NCI-H1105 (cell line): ENCODE data around the gene TRAF3.

Source experiments
- DNase-seq: peaks from one replicate; lab custom pipeline; 2025; lab: John Stamatoyannopoulos, UW

The TRAF3 gene

GRCh38 chr14:102908766-102909455 lies 131.7 kb downstream of the TRAF3 start:
- no peak for DNase-seq

GRCh38 chr14:102909462-102909861 lies 132.2 kb downstream of the TRAF3 start:
- DNase-seq = no peak

GRCh38 chr14:102909911-102910310 lies 132.7 kb downstream of the TRAF3 start:
- no peak for DNase-seq

- no peak for DNase-seq
Measured at GRCh38 chr14:102910442-102910841, 133.2 kb downstream of the TRAF3 start.

GRCh38 chr14:102911541-102911951 lies 134.3 kb downstream of the TRAF3 start:
- no peak for DNase-seq

- DNase-seq = no peak
Measured at GRCh38 chr14:102911991-102912761, 134.9 kb downstream of the TRAF3 start.

DNA sequence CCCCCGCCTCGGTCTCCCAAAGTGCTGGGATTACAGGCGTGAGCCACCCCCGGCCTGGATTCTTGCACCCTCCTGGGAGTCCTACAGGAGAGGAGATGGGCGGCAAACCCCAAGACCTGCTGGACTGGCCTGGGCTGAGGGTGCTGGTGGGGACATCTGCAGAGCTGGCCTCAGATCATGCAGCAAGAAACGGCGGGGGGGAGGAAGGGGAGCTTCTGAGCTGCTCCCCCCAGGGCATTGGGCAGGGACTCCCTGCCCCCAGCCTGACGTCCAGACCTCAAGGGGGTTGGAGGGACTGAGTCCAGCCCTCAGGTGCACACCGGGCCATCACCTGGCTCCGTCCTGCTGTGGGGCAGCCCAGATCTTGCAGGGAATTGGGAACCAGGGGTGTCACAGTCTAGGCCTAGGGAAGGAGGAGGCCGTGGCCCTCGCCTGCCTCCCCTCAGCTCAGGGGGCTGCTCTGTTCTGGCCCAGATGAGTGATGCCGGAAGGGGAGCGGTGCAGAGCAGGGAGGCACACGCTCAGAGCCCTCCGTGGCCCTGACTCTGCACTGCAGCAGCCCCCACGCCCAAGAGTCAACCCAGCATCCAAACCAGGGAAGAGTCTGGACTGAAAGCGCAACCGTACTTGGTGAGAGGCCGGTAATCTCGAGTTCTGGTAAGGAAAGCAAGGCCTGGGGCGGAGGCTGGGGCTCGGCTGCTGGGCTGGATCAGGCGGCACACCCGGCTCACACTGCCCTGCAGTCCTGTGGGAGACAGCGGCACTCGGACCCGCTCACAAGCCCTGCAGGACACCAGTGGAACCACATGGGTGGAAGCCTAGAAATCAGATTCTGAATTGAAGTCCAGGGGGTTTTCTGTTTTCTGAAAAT lies 136.3 kb downstream of the TRAF3 start:
- no peak for DNase-seq

DNA sequence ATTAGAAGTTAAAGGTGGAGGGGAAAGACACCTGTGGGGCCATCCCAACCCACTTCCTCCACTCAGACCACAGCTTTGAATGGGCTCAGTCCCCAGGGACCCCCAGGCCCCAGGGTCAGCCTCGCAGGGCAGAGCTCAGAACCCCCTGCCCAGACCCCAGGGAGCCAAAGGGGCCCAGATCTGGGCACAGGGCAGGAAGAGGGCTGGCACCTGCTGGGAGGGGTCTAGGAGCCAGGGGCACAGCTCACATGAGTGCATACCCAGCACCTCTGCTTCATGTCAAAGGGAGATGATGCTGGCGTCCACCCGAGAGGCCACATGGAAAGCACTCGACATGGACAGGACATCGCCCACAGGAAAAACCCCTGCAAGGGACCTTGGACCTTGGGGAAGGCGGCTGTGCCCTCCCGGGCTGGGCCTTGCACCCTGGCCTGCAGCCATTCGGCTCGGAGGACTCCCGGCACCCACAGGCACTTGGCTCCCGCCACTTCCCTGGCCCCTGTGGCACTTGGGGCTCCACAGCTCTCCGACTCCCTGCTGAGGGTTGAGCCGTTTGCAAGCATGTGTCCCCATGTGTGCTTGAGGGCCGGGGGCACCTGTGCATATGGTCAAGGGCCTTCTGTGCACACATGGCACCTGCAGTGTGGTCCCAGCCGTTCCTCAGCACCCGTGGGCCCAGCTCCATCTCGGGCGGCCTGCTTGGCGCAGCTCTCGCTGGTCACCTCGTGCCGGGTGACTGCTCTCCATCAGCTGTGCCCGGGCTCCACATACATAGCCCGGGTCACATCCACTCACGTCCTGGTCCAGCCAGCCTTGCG lies 137.4 kb downstream of the TRAF3 start:
- no peak for DNase-seq

GRCh38 chr14:102915292-102916110 lies 138.3 kb downstream of the TRAF3 start:
- no peak for DNase-seq

DNA sequence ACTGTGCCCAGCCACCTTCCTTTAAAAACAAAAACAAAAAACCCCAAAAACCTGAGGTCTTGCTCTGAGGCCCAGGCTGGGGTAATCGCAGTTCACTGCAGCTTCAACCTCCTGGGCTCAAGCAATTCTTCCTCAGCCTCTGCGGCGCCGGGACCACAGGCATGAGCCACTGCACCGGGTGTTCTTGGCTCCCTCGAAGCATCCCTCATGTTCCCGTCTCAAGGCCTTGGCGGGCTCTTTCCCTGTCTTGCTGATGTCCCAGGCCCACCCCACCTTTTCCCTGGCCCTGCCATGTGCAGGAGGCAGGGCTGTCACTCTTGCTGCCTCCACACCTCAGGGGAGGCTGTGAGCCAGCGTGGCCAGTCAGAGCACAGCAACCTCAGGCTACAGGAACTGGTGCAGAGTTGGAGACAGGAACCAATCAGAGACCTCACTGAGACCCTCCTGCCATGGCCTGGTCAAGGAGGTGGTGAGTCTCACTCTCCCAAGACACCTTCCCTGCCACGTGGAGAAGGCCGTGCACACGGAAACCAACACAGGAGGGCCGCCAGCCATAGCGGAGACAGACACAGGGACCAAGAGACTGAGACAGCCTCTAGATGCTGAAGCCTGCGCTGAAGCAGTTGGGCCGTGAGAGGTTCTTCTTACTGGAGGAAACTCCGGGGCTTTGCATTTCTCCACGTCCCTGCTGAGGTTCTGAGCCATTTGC lies 139.3 kb downstream of the TRAF3 start:
- DNase-seq = no peak

- DNase-seq = no peak
Measured at GRCh38 chr14:102917056-102917385, 139.8 kb downstream of the TRAF3 start.

DNA sequence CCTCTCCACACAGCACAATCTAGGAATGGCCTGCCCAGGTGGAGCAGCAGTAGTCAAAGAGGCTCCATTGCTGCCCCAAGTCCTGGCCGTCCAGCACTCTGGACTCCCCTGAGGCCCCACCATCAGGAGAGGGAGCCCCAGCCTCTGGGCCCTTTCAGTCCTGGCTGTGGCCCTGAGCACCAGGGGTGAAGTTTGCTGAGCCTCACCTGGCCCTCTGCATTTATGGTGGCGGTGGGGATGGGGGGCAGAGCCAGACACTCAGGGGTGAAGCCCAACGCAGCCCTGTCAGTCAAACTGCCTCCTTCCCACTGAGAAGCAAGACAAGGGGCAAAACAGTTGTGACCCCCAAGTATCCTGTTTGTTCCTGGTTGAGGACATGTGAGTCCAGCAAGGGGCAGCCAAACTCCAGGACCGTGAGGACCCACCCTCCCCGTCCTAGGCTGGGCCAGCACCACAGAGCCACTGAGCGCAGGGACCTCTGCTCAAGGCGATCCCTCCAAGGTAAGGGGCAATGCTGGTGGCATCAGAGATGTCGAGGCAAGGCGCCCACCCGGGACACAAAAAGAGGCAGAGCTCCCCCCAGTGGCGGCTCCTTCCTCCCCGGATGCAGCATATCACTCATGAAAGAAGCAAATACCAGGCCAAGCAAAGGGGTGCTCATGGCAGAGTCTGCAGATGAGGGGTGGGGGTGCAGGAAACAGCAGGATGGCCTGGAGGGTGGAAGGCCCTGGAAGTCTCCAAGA lies 140.4 kb downstream of the TRAF3 start:
- peak; percentile 58 for DNase-seq

DNA sequence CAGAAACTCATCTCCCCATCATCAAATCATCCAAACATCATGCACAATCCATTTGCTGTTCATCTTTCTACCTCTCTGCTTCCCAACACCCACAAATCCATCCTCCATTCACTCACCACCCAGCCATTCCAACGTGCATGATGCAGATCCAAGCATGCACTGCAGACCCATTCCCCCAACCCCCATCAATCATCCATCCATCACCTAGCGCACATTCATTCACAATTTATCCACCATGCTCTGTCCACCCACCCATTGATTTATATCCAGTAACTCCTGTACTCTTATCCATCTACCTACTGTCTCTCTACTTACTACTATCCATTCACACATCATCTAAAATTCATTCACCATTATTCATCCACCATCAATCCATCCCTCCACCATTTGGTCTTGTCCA lies 141.2 kb downstream of the TRAF3 start:
- no peak for DNase-seq

DNA sequence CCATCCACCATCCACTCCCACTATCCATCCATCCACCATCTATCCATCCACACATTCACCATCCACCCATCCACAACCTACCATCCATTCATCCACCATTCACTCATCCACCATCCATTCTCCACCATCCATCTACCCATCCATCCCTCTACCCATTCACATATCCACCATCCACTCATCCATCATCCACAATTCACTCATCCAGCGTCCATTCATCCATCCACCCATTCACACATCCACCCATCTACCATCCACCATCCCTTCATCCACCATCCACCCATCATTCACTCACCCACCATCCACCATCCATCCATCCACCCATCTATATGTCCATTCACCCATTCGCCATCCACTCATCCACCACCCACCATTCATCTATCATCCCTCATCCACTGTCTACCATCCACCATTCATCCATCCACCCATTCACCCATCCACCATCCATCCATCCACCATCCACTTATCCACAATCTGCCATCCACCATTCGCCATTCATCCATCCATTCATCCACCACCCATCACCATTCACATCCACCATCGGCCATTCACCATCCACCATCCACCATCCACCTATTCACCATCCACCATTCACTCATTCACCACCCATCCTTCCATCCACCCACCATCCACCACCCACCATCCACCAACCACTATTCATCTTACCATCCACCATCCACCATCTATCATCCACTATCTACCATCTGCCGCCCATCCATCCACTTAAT lies 143.2 kb downstream of the TRAF3 start:
- no peak for DNase-seq

DNA sequence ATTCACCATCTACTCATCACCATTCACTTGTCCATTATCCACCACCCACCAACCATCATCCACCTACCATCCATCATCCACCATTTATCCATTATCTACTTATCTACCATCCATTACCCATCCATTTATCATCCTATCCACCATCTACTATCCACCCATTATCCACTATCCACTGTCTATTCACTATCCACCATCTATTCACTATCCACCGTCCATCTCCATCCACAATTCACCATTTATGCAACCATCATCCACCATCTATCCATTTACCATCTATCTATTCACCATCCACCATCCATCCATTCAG lies 143.7 kb downstream of the TRAF3 start:
- DNase-seq = no peak

DNA sequence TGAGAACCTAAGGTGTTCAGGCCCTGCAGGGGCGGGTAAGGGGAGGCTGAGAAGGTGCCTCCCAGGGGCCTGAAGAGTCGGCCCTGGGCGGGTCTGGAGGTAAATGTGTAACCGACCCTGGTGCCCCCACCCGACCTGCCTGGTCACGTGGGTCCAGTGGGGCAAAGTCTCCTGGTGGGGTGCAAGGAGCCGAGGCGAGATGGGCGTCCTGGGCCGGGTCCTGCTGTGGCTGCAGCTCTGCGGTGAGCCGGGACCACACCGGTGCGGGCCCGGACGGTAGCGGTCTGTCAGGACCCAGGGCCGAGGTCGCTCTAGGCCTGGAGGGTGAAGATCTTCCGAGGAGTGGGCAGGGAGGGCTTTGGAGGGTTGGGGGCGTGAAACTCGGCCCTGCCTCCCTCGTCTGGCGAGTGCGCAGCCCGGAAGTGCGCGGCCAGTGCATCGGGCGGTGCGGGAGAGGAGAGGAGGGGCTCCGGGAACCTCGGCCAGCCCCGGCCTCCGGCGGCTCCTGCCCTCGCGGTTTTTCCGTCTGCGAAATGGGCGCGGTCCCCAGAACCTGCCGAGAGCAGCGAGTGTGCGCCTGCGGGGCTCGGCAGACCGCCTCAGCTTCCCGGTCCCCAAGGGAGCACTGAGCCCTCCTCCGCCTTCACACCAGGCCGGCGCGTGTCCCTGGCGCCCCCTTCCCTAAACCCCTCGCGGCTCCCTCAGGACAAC lies 145.4 kb downstream of the TRAF3 start, which contains the start of gene AMN:
Gene AMN, plus strand, starts transcription at position 174 of the 711 bp plus-strand sequence. Its CDS starts 26 bp downstream, at position 200.
- DNase-seq = no peak

- no peak for DNase-seq
Measured at GRCh38 chr14:102923201-102923924, 146.1 kb downstream of the TRAF3 start.
